H9 (cell line): ENCODE data around the gene ARHGEF17. TPM values are rescaled to one million over a fixed set of nuclear protein-coding genes. Genes with fewer than 3 reads are reported as not detected.

Experiments
- DNase-seq: peaks from one replicate; pipeline ENCODE4 v3.0.0-alpha.2; 2017
- H2AFZ ChIP-seq: one replicate; pipeline ENCODE4 v1.6.1; 2013; ENCODE audit warnings: mild to moderate bottlenecking, low read length, control low read depth, moderate library complexity
- H2AK5ac ChIP-seq: 2 replicates; pipeline ENCODE4 v1.6.1; 2013; ENCODE audit warnings: low read length, control low read depth, mixed read lengths; ENCODE audit not compliant: insufficient read length
- H2BK120ac ChIP-seq: one replicate; pipeline ENCODE4 v1.6.1; 2013; ENCODE audit warnings: low read depth, mild to moderate bottlenecking, low read length, control low read depth, inconsistent platforms; ENCODE audit not compliant: poor library complexity, severe bottlenecking
- H2BK12ac ChIP-seq: 2 replicates; pipeline ENCODE4 v1.6.1; 2013; ENCODE audit warnings: low read length, control low read depth, mixed read lengths, low read depth; ENCODE audit not compliant: insufficient read length
- H2BK15ac ChIP-seq: 2 replicates; pipeline ENCODE4 v1.6.1; 2013; ENCODE audit warnings: low read depth, low read length, control low read depth
- H2BK20ac ChIP-seq: one replicate; pipeline ENCODE4 v1.6.1; 2013; ENCODE audit warnings: low read depth, mild to moderate bottlenecking, low read length, control low read depth, inconsistent platforms; ENCODE audit not compliant: poor library complexity, severe bottlenecking
- H2BK5ac ChIP-seq: 2 replicates; pipeline ENCODE4 v1.6.1; 2013; ENCODE audit warnings: low read length, control low read depth, mixed read lengths; ENCODE audit not compliant: insufficient read length
- H3K14ac ChIP-seq: 2 replicates; pipeline ENCODE4 v1.6.1; 2013; ENCODE audit warnings: low read length, control low read depth; ENCODE audit not compliant: insufficient read depth
- H3K18ac ChIP-seq: 2 replicates; pipeline ENCODE4 v1.6.1; 2013; ENCODE audit warnings: low read depth, mild to moderate bottlenecking, mixed read lengths, low read length, control low read depth; ENCODE audit not compliant: insufficient read length
- H3K23ac ChIP-seq: 2 replicates; pipeline ENCODE4 v1.6.1; 2013; ENCODE audit warnings: low read length, control low read depth, mixed read lengths, low read depth; ENCODE audit not compliant: insufficient read length
- H3K23me2 ChIP-seq: 2 replicates; pipeline ENCODE4 v1.6.1; 2013; ENCODE audit warnings: low read depth, mild to moderate bottlenecking, mixed read lengths, low read length, control low read depth; ENCODE audit not compliant: insufficient read length, poor library complexity, severe bottlenecking
- H3K27ac ChIP-seq: 2 replicates; pipeline ENCODE4 v1.5.1; 2013; ENCODE audit warnings: low read length, control low read depth, mixed read lengths, low read depth; ENCODE audit not compliant: insufficient read length
- H3K27me3 ChIP-seq: 2 replicates; pipeline ENCODE4 v1.6.1; 2013; ENCODE audit warnings: low read length, control low read depth, inconsistent platforms; ENCODE audit not compliant: insufficient read depth
- H3K4ac ChIP-seq: 2 replicates; pipeline ENCODE4 v1.6.1; 2013; ENCODE audit warnings: low read depth, mild to moderate bottlenecking, control low read depth, inconsistent platforms, low read length, moderate library complexity
- H3K4me1 ChIP-seq: 2 replicates; pipeline ENCODE4 v1.6.1; 2013; ENCODE audit warnings: low read length, control low read depth, inconsistent platforms; ENCODE audit not compliant: insufficient read depth
- H3K4me2 ChIP-seq: 2 replicates; pipeline ENCODE4 v1.6.1; 2013; ENCODE audit warnings: low read length, control low read depth, mixed read lengths; ENCODE audit not compliant: insufficient read length, insufficient read depth
- H3K56ac ChIP-seq: 2 replicates; pipeline ENCODE4 v1.6.1; 2013; ENCODE audit warnings: low read depth, mild to moderate bottlenecking, mixed read lengths, low read length, control low read depth; ENCODE audit not compliant: insufficient read length
- H3K79me1 ChIP-seq: 2 replicates; pipeline ENCODE4 v1.6.1; 2013; ENCODE audit warnings: low read depth, mild to moderate bottlenecking, moderate library complexity, low read length, control low read depth, inconsistent platforms; ENCODE audit not compliant: insufficient read depth, poor library complexity, severe bottlenecking
- H3K79me2 ChIP-seq: 2 replicates; pipeline ENCODE4 v1.6.1; 2013; ENCODE audit warnings: low read length, control low read depth, inconsistent platforms; ENCODE audit not compliant: insufficient read depth
- H3K9ac ChIP-seq: 2 replicates; pipeline ENCODE4 v1.6.1; 2013; ENCODE audit warnings: low read length, control low read depth, mixed read lengths; ENCODE audit not compliant: insufficient read length; ENCODE audit errors: extremely low read depth
- H3K9me3 ChIP-seq: one replicate; pipeline ENCODE4 v1.6.1; 2013; ENCODE audit warnings: low read depth, low read length, inconsistent platforms; ENCODE audit not compliant: control insufficient read depth
- H3T11ph ChIP-seq: one replicate; pipeline ENCODE4 v1.6.1; 2013; ENCODE audit warnings: mild to moderate bottlenecking, low read length, control low read depth, inconsistent platforms
- H4K20me1 ChIP-seq: one replicate; pipeline ENCODE4 v1.6.1; 2013; ENCODE audit not compliant: control insufficient read depth, insufficient read length, insufficient read depth
- H4K5ac ChIP-seq: 2 replicates; pipeline ENCODE4 v1.6.1; 2013; ENCODE audit warnings: low read depth, mild to moderate bottlenecking, mixed read lengths, low read length, control low read depth; ENCODE audit not compliant: insufficient read length
- H4K8ac ChIP-seq: replicated peaks from 2 replicates; pipeline ENCODE4 v1.6.1; 2013; ENCODE audit warnings: low read length, control low read depth, mixed read lengths, low read depth; ENCODE audit not compliant: insufficient read length
- H4K91ac ChIP-seq: 2 replicates; pipeline ENCODE4 v1.6.1; 2013; ENCODE audit warnings: low read depth, mild to moderate bottlenecking, moderate library complexity, mixed read lengths, low read length, control low read depth; ENCODE audit not compliant: insufficient read length
- H3K27ac Mint-ChIP-seq, 3 experiments: 2 replicates in 2 of 3; 3 replicates in 1 of 3; pipeline ENCODE4 v1.8.0; 2020 to 2021; ENCODE audit warnings: mixed read lengths in 3 of 3, mild to moderate bottlenecking in 1 of 3, moderate library complexity in 1 of 3
- H3K27me3 Mint-ChIP-seq: 2 replicates; pipeline ENCODE4 v1.8.0; 2021; ENCODE audit warnings: low read depth, mild to moderate bottlenecking, moderate library complexity, mixed read lengths
- H3K36me3 Mint-ChIP-seq, 3 experiments: 2 replicates in 2 of 3; 3 replicates in 1 of 3; pipeline ENCODE4 v1.8.0; 2020 to 2021; ENCODE audit warnings: low read depth in 3 of 3, mixed read lengths in 3 of 3; ENCODE audit not compliant: insufficient read depth in 1 of 3
- H3K4me1 Mint-ChIP-seq, 2 experiments: 2 replicates each; pipeline ENCODE4 v1.8.0; 2020; ENCODE audit warnings: mixed read lengths in 2 of 2
- H3K4me3 Mint-ChIP-seq, 2 experiments: 2 replicates in 1 of 2; 3 replicates in 1 of 2; pipeline ENCODE4 v1.8.0; 2020 to 2021; ENCODE audit warnings: mild to moderate bottlenecking in 2 of 2, mixed read lengths in 2 of 2, moderate library complexity in 1 of 2
- H3K9me3 Mint-ChIP-seq, 2 experiments: 2 replicates in 1 of 2; 3 replicates in 1 of 2; pipeline ENCODE4 v1.8.0; 2020; ENCODE audit warnings: mild to moderate bottlenecking in 2 of 2, mixed read lengths in 2 of 2, moderate library complexity in 1 of 2
- WGBS: extraction: QIAGEN DNeasy Blood & Tissue Kit; methylation state at CpG from one replicate; pipeline ENCODE4 v1.1.7; 2013; ENCODE audit warnings: missing lambda C conversion rate, low lambda C conversion rate, mixed read lengths; ENCODE audit not compliant: insufficient read length; ENCODE audit errors: extremely low coverage; 5-methylcytosine and 5-hydroxymethylcytosine counted together
- total RNA-seq: library from RNA; stranded (reverse); gene quantifications from 2 replicates; pipeline ENCODE4 v1.2.1, GENCODE V29; 2021
- TF ChIP-seq, protein P1 (sequence below): fragments of 200-600 bp; sonication (generic); conservative IDR thresholded peaks from 3 replicates; pipeline ENCODE4 v1.8.0; 2021; ENCODE audit warnings: antibody characterized with exemption, mild to moderate bottlenecking

The ARHGEF17 gene
- total RNA-seq, 1 experiment from 2014 or later: 7.4 TPM

DNA sequence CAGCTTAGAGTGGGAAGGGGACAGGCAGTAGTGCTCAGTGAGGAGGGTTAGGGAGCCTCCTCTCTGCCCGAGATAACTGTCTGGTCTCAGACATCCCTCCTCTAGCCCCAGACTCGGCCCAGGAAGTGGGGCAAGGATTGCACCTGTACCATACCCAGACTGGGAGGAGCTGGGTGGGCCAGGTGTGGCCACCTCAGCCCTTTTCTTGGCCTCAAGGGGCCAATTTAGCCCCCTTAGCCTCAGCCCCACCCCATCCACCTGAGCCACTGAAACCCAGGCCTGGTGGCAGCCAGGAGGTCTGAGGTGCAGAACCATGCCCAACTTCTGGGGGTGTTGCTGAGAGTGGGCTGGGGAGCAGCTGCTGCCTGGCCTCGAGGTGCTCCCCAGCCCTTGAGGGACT lies 74.7 kb downstream of the ARHGEF17 start:
- H3K23ac ChIP-seq: no peak overlapping the region
- no peaks in the 10 kb centered on the region for H3K9me3 ChIP-seq
- H3K23me2 ChIP-seq: no peaks in the 10 kb centered on the region
- peaks cover 19 to 34% of the 10 kb centered on the region in 2 experiments for H3K4me1 Mint-ChIP-seq
- no peaks in the 10 kb centered on the region; the same call in 1 of the 2 replicates for H3K79me2 ChIP-seq
- H2AFZ ChIP-seq: no peak overlapping the region
- H3K27me3 ChIP-seq: no peaks in the 10 kb centered on the region
- H2AK5ac ChIP-seq: no peak overlapping the region
- no peak overlapping the region for H3K27ac Mint-ChIP-seq
- TF ChIP-seq, protein P1, sequence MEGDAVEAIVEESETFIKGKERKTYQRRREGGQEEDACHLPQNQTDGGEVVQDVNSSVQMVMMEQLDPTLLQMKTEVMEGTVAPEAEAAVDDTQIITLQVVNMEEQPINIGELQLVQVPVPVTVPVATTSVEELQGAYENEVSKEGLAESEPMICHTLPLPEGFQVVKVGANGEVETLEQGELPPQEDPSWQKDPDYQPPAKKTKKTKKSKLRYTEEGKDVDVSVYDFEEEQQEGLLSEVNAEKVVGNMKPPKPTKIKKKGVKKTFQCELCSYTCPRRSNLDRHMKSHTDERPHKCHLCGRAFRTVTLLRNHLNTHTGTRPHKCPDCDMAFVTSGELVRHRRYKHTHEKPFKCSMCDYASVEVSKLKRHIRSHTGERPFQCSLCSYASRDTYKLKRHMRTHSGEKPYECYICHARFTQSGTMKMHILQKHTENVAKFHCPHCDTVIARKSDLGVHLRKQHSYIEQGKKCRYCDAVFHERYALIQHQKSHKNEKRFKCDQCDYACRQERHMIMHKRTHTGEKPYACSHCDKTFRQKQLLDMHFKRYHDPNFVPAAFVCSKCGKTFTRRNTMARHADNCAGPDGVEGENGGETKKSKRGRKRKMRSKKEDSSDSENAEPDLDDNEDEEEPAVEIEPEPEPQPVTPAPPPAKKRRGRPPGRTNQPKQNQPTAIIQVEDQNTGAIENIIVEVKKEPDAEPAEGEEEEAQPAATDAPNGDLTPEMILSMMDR: no peak
- H4K5ac ChIP-seq: no peak overlapping the region
- H3K27me3 Mint-ChIP-seq: peaks cover 5% of the 10 kb centered on the region
- H2BK120ac ChIP-seq: no peak overlapping the region
- no peak overlapping the region for H3T11ph ChIP-seq
- H3K4me3 Mint-ChIP-seq: no peak overlapping the region
- H2BK20ac ChIP-seq: no peak overlapping the region
- no peak overlapping the region for H2BK12ac ChIP-seq
- no peaks in the 10 kb centered on the region for H3K4me1 ChIP-seq
- H3K27ac ChIP-seq: no peak overlapping the region
- H2BK15ac ChIP-seq: no peak overlapping the region
- no peak overlapping the region for H3K9ac ChIP-seq
- no peak overlapping the region for H3K18ac ChIP-seq
- H3K79me1 ChIP-seq: no peaks in the 10 kb centered on the region
- H3K14ac ChIP-seq: no peak overlapping the region
- no peak overlapping the region for H4K91ac ChIP-seq
- H2BK5ac ChIP-seq: no peak overlapping the region
- no peaks in the 10 kb centered on the region; a peak in 1 of 7 replicates for H3K36me3 Mint-ChIP-seq
- no peak overlapping the region for H4K8ac ChIP-seq
- H3K9me3 Mint-ChIP-seq: no peaks in the 10 kb centered on the region
- H3K4me2 ChIP-seq: no peak overlapping the region
- WGBS: no CpG with 5 or more reads among the region's 3 CpGs
- H3K4ac ChIP-seq: no peak overlapping the region
- no peak overlapping the region for H3K56ac ChIP-seq
- no peaks in the 10 kb centered on the region for H4K20me1 ChIP-seq
- no peak for DNase-seq
